GM18499 (cell line): ENCODE measurements around the gene RHOU.
"Not testable (repeated sequence)": the region's sequence is repeated elsewhere in the genome, so short reads cannot be mapped to it uniquely, and the experiment has no call there.

Source experiments
- ATAC-seq: cut with Tn5 transposase; IDR thresholded peaks from one replicate; pipeline ENCODE4 v1.9.1; 2021; ENCODE audit warnings: moderate number of reproducible peaks; ENCODE audit not compliant: insufficient read depth, unreplicated experiment

The RHOU gene

GRCh38 chr1:228734881-228735801 is at the start of gene RHOU:
Gene RHOU, plus strand, starts transcription at chr1:228735479. Its CDS starts 264 bp downstream, at chr1:228735743.
- no peak for ATAC-seq

- ATAC-seq: no peak
Measured at GRCh38 chr1:228687587-228687986, 47.7 kb upstream of the RHOU start.

- no peak for ATAC-seq
Measured at GRCh38 chr1:228689255-228689654, 46.0 kb upstream of the RHOU start.

- ATAC-seq: no peak
Measured at GRCh38 chr1:228691211-228691610, 44.1 kb upstream of the RHOU start.

GRCh38 chr1:228691926-228692325 is 43.4 kb upstream of the RHOU start:
- no peak for ATAC-seq

- not testable (repeated sequence) for ATAC-seq
Measured at GRCh38 chr1:228694447-228694846, 40.8 kb upstream of the RHOU start.

- no peak for ATAC-seq
Measured at GRCh38 chr1:228695015-228695955, 40.0 kb upstream of the RHOU start.

- no peak for ATAC-seq
Measured at GRCh38 chr1:228697207-228698016, 37.9 kb upstream of the RHOU start.

GRCh38 chr1:228698017-228698329 is 37.3 kb upstream of the RHOU start:
- ATAC-seq: no peak

- no peak for ATAC-seq
Measured at GRCh38 chr1:228702433-228702832, 32.8 kb upstream of the RHOU start.

GRCh38 chr1:228706305-228706704 is 29.0 kb upstream of the RHOU start:
- no peak for ATAC-seq

- ATAC-seq: no peak
Measured at GRCh38 chr1:228717081-228717480, 18.2 kb upstream of the RHOU start.

GRCh38 chr1:228721407-228721806 is 13.9 kb upstream of the RHOU start:
- ATAC-seq: no peak

- ATAC-seq: no peak
Measured at GRCh38 chr1:228723287-228723686, 12.0 kb upstream of the RHOU start.

GRCh38 chr1:228723921-228724320 is 11.4 kb upstream of the RHOU start:
- ATAC-seq: no peak

GRCh38 chr1:228725178-228725577 is 10.1 kb upstream of the RHOU start:
- ATAC-seq: no peak

GRCh38 chr1:228727681-228728171 is 7.6 kb upstream of the RHOU start:
- no peak for ATAC-seq

GRCh38 chr1:228732426-228732825 is 2.9 kb upstream of the RHOU start:
- ATAC-seq: no peak

GRCh38 chr1:228733576-228733975 is 1.7 kb upstream of the RHOU start:
- ATAC-seq: no peak
